CD4-positive, alpha-beta T cell treated with Interleukin-21 for 1 hour (primary cell): ENCODE results near the gene UBR1.
"Not testable (repeated sequence)": the region's sequence is repeated elsewhere in the genome, so short reads cannot be mapped to it uniquely, and the experiment has no call there.

ENCODE experiments used
- DNase-seq: peaks from one replicate; pipeline ENCODE4 v3.0.0-alpha.2; 2020

UBR1 gene

DNA sequence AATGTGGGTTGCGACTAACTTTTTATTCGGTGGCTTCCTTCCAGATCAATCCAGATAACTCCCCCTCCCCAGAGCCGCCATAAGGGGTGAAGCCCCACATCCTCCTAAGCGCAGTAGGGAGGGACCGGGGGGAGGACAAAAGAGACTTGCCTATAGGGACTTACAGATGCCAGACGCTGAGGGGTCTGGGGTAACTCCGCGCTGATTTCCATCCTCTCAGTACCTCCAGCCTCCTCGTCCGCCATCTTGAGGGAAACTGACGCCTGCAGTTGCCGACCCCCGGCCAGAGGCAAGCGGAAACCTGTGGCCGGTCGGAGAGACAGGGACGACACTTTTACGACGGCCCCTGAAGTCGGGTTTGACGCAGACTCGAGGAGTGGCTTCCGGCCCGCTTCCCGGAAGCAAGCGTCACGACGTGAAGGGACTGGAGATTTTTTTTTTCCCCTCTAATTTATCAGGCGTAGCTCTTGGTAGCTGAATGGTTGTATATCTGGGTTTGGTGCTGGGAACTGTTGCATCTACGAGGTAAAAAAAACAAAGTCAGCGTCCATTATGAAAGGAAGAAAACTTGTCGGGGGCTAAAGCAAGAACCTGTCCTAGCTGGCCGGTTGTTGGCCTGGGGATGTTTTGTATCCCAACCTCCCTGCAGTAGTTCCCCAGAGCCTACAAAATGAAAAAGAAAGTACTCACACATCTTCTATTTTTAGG is at the start of gene UBR1:
TSS of gene UBR1 (minus strand) at position 261 of the 708 bp plus-strand sequence. CDS start at position 245, 16 bp downstream.
- DNase-seq, result peak; percentile 94

DNA sequence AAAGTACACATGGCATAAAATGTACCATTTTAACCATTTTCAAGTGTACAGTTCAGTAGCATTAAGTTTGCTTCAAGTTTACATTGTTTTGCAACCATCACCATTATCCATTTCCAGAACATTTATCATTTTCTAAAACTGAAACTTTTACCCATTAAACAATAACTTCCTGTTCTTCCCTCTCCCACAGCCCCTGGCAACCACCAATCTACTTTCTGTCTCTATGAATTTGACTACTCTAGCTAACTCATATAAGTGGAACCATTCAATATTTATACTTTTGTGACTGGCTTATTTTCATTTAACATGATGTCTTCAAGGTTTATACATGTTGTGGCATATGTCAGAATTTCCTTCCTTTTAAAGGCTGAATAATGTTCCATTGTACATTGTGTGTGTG is 47.4 kb upstream of the UBR1 start:
- no peak for DNase-seq

DNA sequence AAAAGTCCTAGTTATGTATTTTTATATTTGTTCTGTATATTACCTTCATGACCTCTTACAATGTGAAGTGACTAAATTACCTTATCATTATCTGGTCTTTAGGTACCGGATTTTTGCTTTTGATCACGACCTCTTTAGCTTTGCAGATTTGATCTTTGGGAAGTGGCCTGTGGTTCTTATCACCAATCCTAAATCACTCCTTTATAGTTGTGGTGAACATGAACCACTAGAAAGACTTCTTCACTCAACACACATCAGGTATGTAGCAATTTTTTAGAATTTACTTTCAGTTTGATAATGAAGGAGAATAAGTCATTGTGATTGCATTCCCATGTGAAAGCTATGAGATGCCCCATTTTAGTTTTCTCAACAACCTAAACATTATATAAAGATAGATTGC is 45.9 kb upstream of the UBR1 start:
- peak; percentile 65 for DNase-seq

DNA sequence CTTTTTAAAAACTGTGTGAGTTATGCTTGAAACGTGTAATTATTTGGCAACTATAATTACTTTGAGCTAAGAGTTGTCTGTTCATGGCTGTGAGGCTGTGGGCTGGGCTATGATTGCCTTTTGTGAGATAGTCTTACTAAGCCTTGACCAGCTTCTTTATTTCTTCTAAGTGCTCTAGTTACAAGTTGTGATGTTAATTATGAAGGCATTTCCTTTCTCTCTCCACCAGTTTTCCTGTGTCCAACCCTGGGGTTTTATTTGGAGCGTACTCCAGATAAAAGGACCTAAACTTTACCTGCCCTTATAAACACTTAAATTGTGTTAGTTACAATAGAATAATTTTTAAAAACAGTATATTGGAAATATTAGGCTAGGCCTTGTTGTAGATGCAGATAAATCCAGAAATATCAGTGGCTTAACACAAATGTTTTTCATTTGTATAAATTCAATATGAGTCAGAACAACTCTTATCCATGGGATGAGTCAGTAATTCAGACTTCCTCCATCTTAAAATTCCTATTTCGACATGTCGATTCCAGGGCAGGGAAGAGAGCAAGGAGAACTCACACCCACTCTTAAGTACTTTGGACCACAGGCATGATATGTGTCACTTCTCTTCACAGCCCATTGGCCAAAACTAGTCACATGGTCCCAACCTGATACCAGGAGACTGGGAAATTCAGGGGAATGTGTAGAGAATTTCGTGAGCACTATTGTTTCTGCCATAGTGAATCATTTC is 44.5 kb upstream of the UBR1 start:
- DNase-seq, result no peak

DNA sequence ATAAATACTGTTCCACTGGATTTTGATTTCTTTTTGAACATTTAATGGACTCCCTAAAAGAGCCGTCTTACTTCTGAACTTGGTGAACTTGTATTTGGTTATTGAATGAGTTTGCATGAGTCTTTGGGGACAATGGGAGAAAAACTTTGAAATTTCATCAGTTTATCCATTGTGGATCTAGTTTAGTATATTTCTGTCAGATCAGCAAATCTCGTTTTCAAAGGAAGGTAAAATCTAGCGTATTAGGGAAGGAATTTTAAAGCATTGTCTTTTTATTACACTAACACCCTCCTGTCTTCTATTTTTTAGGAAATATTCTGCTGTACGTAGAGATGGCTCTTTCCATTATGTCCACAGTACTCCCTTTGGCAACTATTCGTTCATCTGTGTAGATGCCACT is 40.3 kb upstream of the UBR1 start:
- no peak for DNase-seq

DNA sequence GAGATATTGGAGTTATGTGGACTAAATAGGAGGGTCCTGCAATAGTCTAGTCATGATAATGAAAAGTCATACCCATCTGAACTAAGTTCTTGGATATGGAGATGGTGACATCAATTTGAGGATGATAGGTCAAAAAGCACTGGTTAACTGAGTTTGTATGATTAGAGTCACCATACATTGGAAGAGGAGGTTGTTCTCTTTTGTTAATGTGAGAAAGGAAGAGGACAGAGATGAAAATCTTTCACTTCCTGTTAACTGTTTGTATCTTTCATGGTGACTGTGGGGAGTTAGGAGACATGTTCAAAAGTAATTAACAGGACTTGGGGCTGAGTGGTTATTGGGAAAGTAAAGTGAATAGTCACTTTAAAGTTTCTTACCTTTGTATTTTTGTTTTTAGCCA is 38.7 kb upstream of the UBR1 start:
- DNase-seq, result no peak

DNA sequence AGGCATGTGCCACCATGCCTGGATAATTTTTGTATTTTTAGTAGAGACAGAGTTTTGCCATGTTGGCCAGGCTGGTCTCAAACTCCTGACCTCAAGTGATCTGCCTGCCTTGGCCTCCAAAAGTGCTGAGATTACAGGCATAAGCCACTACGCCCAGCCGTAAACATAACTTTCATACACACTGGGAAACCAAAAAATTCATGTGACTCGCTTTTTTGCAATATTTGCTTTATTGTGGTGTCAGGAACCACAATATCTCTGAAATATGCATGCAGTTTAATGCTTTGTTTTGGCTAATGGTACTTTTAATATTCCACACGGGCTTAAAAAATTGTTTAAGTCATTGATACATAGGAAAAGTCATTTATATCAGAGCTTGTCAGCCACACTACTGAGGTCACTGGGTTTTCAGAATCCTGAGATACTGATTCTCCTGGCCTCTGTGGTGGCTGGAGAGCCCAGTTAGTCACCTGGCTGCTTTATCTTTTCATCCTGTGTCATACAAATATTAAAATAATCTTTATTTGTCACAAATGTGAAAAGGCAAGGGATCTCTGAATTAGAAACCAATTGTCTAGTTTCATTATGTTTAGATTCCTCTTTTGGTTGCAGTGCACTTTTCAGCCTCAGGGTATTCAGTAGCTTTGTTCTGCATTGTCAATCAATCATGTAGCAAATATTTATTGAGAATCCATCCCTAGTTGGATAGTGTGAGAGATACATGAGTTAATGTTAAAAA is 37.5 kb upstream of the UBR1 start:
- no peak for DNase-seq

DNA sequence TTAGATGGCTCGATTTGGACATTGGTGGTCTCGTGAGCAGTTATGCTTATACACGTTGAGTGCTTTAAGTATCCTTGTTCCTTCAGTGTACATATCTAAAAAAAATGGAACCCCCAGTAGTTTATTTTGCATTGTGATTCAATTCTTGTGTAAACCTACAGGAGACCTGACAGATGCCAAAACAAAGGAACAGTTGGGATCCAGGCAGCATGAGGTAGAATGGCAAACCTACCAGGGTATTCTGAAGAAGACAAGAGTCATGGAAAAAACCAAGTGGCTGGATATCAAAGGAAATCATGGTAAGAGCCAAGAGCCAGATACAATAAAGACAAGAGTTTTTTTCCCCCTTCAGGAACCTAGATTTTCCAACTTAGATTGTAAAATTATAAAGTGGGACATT is 29.5 kb upstream of the UBR1 start:
- no peak for DNase-seq

DNA sequence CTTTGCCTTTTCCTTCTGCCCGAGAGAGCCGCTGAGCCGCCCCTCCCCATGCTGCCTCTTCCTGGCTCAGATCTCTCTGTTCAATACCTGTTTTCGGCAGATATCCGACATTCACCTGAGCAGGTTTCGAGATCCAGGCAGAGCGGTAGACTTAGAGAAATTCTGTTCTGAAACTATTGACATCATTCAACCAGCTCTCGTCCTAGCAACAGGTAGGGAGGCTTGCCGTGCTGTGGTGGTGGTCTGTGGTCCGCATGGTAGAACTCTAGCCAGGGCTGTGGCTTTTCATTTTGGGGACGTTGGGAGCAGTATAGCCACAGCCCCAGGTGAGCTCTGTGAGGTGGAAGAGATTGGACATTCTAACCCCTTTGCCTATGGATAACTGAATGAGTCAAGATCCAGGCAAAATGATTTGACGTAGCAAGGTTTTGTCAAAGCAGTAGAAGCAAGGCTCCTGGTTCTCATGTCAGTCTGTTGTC is 28.4 kb upstream of the UBR1 start:
- DNase-seq, result no peak

DNA sequence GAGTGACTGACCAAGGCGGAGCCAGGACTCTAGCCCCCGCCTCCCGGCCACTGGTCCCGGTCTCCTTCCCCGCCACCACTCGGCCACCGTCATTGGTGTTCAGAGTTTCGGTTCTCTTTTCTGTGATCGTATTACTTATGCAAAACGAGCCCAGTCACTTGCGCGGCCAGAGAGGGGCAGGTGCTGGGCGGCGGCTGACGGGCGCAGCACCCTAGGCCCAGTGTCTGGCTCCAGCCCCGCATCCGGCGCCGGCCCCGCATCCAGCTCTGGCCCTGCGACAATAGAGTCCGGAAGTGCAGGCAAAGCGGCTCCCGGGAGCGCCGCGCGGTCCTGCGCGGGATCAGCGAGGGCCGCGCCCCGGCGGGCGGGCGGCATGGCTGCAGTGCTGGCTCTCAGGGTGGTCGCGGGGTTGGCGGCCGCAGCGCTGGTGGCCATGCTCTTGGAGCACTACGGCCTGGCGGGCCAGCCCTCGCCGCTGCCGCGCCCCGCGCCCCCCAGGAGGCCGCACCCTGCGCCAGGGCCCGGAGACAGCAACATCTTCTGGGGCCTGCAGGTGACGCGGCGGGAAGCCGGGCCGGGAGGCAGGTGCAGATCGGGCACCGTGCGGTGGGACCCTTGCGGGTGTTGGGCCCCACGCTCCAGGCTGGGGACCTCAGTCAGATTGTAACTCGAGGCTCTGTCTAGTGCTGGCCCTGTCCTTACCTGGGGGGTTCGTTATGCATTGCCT is 27.8 kb upstream of the UBR1 start, which contains the start of gene TMEM62:
TSS of gene TMEM62 (plus strand) at position 157 of the 727 bp plus-strand sequence. CDS start at position 374, 217 bp downstream.
- DNase-seq, result peak; percentile 78

DNA sequence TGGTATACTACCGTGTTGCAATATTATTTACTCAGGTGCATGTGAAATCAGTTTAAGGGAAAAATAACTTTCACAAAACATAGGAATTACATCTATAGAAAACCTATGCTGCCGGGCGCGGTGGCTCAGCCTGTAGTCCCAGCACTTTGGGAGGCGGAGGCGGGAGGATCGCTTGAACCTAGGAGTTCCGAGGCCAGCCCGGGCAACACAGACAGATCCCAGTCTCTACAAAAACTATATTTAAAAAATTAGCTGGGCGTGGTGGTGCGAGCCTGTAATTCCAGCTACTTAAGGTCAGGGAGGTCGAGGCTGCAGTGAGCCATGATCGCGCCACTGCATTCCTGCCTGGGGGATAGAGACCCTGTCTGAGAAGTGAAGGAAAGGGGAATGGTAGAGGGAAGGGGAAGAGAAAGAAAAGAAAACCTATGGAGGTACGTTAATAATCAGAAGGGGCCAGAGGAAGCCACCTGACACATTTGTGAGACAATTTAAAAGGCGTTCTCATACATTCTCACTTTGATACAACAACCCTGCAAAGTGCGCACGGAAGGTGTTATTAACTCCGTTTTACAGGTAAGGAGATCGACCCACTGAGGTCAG is 27.1 kb upstream of the UBR1 start:
- DNase-seq, result no peak

DNA sequence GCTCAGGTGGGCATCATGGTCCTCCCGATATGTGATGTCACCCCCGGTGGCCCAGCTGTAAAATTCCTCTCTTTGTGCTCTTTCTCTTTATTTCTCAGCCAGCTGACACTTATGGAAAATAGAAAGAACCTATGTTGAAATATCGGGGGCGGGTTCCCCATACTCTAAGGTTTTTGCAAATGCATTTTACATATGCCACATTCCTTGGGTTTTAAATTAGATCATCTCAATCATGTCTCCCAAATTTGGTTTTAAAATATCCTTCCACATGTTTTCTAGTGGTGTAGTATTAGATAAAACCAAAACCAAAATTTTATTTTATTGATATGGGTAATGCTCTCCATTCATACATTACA is 23.1 kb upstream of the UBR1 start:
- DNase-seq, result no peak

DNA sequence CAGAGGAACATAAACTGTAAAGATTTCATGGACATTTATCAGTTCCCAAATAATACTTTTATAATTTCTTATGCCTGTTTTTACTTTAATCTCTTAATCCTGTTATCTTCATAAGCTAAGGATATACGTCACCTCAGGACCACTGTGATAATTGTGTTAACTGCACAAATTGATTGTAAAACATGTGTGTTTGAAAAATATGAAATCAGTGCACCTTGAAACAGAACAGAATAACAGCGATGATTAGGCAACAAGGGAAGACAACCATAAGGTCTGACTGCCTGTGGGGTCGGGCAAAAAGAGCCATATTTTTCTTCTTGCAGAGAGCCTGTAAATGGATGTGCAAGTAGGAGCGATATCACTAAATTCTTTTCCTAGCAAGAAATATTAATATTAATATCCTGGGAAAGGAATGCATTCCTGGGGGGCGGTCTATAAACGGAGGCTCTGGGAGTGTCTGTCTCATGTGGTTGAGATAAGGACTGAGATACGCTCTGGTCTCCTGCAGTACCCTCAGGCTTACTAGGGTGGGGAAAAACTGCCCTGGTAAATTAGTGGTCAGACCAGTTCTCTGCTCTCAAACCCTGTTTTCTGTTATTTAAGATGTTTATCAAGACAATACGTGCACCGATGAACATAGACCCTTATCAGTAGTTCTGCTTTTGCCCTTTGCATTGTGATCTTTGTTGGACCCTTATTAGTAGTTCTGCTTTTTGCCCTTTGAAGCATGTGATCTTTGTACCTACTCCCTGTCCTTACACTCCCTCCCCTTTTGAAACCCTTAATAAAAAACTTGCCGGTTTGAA is 22.5 kb upstream of the UBR1 start:
- not testable (repeated sequence) for DNase-seq

DNA sequence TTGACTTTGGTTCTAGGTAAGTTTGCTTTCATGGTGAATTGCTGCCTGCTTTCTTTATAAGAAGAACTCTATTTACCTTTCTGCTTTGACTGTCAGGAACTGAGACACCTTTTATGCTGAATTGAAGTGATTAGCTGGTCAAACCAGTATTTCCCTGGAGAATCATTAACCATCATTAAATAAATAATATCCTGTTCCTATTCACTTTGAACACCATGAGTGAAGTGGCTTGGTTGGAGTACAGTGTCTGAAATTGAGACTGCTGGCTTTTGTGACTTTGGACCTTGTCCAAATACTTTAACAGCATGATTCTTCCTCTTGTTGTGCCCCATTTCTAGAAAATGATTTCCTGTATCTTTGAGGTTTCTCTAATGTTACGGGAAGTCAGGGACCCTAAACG is 21.9 kb upstream of the UBR1 start:
- DNase-seq, result no peak

DNA sequence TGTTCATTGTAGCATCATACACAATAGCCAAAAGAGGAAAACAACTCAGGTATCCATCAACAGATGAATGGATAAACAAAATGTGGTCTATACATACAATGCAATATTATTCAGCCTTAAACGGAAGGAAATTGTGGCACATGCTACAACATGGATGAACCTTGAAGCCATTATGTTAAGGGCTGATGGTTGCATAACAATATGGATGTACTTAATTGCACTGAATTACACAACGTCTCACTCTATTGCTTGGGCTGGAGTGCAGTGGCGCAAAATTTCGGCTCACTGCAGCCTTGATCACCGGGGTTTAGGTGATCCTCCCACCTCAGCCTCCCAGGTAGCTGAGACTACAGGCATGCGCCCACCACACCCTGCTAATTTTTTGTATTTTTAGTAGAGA is 20.5 kb upstream of the UBR1 start:
- DNase-seq, result no peak

DNA sequence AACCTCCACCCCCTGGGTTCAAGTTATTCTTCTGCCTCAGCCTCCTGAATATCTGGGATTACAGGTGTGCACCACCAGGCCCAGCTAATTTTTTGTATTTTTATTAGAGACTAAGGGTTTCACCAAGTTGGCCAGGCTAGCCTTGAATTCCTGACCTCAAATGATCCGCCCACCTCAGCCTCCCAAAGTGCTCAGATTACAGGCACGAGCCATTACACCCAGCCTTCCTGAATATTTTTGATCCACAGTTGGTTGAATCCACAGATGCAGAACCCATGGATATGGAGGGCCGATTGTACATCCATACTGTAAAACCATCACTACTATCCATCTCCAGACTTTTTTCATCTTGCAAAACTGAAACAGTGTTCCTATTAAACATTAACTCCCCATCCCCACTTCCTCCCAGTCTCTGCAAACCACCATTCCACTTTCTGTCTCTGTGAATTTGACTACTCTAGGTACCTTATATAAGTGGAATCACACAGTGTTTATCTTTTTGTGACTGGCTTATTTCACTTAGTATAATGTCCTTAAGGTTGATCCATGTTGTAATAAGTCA is 19.3 kb upstream of the UBR1 start:
- DNase-seq, result no peak

DNA sequence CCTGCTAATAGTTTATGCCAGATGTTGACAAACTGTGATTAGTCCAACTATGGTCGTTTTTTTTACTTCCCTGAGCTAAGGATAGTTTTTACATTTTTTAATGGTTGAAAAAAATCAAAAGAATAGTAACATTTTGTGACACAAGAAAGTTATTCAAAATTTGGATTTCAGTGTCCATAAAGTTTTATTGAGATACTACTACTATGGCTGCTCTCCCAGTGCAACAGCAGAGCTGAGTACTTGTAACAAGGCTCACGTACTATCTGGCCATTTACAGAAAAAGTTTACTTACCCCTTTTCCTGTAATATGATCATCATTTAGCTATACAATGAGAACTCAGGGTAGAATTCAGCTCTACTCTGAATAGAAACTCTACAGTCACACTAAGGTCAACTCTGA is 16.0 kb upstream of the UBR1 start:
- no peak for DNase-seq

DNA sequence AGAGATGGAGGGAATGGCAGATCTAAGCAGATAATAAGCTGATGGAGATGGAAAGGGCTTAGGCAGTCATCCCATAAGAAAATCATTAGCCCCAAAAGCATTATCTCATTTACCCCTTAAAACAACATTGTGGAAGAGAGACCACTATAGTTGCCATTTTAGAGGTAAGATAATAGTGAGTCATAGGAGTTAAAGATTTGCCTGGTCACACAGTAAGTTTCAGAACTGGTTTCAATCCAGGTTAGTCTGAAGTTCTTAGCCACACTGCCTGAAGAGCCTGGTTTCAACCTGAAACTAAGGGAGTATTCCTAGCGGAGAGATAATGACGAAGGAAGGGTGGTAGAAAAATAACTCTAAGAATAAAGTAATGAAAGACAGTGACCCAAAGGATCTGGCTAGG is 13.0 kb upstream of the UBR1 start:
- DNase-seq, result no peak

DNA sequence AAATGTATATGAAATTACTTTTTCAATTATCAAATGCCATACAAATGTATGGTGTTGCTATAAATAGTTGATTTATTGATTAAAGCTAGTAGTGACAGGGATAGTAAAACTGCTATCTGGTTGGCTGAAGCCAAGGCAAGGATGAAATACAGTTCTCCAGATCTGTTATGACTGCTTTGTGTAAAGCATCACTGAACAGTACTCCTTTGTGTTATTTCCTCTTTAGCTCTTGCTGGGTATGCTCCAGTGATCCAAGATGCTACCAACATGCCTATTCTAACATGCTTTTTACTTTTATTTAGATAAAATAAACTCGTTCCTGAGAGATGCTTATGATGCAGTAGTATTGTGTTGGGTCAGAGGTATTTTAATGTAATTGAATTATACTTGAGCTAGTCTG is 12.4 kb upstream of the UBR1 start:
- DNase-seq, result no peak

DNA sequence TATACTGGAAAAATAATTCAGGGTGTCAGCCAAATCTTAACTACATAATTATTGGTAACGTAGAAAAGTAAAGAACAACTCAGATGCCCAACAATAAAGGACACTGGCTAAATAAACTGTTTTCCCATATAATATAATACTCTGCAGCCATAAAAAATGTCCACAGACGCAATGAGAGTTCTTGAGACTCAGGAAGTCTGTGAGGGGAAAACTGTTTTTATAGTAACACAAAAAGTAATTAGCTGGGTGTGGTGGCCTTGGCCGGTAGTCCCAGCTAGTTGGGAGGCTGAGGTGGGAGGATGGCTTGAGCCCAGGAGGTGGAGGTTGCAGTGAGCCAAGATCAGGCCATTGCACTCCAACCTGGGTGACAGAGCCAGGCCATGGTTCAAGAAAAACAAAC is 5.5 kb upstream of the UBR1 start:
- DNase-seq, result no peak

DNA sequence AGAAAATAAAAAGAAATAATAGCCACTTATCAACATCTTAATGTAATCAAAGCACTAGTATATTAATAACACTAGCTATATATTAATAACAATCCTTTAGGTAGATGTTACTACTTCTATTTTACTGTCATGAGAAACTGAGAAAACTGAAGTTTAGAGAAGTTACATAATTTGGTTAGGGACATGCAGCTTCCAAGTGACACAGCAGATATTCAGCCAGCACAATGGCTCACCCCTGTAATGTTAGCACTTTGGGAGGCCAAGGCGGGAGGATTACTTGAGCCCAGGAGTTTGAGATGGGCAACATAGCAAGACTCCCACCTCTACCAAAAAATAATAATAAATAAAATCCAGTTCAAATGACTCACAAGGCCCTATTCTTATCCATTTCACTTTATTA is 1.9 kb upstream of the UBR1 start:
- DNase-seq, result no peak

DNA sequence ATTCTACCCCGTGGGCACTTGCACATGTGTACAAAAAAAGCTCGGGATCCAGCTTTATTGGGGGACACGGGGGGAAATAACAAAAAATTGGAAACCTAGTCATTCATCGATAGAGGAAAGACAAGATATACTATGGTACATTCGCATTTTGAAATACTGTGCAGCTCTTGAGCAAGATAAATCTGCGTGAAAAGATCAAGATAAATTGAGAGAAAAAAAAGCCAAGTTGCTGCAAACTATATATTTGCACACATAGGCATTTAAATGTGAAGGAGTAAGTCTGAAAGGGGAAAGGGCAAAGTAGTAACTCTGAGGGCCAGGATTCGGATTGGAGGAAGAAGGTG is 620 bp upstream of the UBR1 start:
- DNase-seq, result no peak
